Mesothelial cell of epicardium (in vitro differentiated cells): ENCODE results near the gene NAPB. TPM values are rescaled to one million over a fixed set of nuclear protein-coding genes. Genes with fewer than 3 reads are reported as not detected.
A peak's percentile ranks its signal among the peaks of the same experiment; 100 is the strongest.
"Not testable (repeated sequence)": the region's sequence is repeated elsewhere in the genome, so short reads cannot be mapped to it uniquely, and the experiment has no call there.

Experiments used
- DNase-seq, 2 experiments: peaks; one replicate each; pipeline ENCODE4 v3.0.0; 2021; ENCODE audit warnings: low spot score in 2 of 2; ENCODE audit not compliant: unreplicated experiment in 2 of 2
- H3K27ac Mint-ChIP-seq: 2 replicates; pipeline ENCODE4 v1.8.0; 2021; ENCODE audit warnings: mixed read lengths
- H3K27me3 Mint-ChIP-seq: 2 replicates; pipeline ENCODE4 v1.8.0; 2021; ENCODE audit warnings: low read depth, mixed read lengths
- H3K36me3 Mint-ChIP-seq: 2 replicates; pipeline ENCODE4 v1.8.0; 2021; ENCODE audit warnings: mixed read lengths
- H3K4me1 Mint-ChIP-seq: 2 replicates; pipeline ENCODE4 v1.8.0; 2021; ENCODE audit warnings: mixed read lengths
- H3K4me3 Mint-ChIP-seq: 2 replicates; pipeline ENCODE4 v1.8.0; 2021; ENCODE audit warnings: mild to moderate bottlenecking, moderate library complexity, mixed read lengths
- H3K9me3 Mint-ChIP-seq: 2 replicates; pipeline ENCODE4 v1.8.0; 2021; ENCODE audit warnings: mixed read lengths
- total RNA-seq: library from RNA; stranded (reverse); gene quantifications from 3 replicates; pipeline ENCODE4 v1.2.1, GENCODE V29; 2021
- TF ChIP-seq, protein P1 (sequence below): fragments of 200-600 bp; sonication (generic); IDR thresholded peaks from one replicate; pipeline ENCODE4 v1.5.0; 2021; ENCODE audit warnings: antibody characterized with exemption; ENCODE audit not compliant: unreplicated experiment

The NAPB gene
- total RNA-seq, 1 donor from 2014 or later, result 18.0 TPM

DNA sequence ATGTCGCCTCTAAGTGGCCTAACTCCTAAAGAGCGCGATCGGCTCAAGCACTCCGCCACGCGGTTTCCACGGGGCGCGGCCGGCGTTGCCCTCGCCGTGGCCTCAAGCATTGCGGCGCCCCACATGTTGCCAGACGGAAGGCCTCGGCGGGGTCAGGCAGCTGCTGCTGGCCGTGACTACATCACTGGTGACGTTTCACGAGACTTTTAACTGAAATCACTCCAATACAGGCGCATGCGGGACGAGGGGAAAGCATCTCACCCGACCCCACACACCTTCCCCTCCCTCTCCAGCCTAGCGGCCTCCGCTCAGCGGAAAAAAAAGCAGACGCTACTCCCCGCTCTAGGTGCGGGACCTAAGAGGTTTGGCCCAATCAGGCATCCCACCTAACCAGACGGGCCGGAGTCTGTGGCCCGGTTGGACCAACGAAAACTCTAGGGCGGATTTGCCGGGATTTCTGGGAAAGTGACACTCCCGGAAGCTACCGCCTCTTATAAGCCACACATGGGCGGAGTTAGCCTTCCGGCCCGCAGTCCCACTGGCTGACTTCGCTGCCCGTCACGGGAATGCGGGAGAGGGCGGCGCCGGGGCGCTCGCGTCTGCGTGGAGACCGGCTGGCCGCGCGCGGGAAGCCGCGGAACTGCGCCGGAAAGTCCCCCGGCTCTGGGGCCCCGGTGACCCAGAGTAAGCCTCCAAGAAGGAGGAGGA is 70.9 kb downstream of the NAPB start, which contains the start of gene NXT1:
TSS of gene NXT1 (plus strand) at position 596 of the 708 bp plus-strand sequence. CDS start 3,251 bp downstream, outside the sequence.
- DNase-seq, result peak; percentile 88 to 97
- Mint-ChIP-seq H3K36me3 (no peaks in the 10 kb centered on the region), H3K4me1 (peaks cover 35% of the 10 kb centered on the region), H3K9me3 (no peaks in the 10 kb centered on the region), H3K27me3 (no peaks in the 10 kb centered on the region), H3K27ac (peak within 1 kb of the TSS; percentile 100), H3K4me3 (peak within 1 kb of the TSS; percentile 96)
- TF ChIP-seq, protein P1, sequence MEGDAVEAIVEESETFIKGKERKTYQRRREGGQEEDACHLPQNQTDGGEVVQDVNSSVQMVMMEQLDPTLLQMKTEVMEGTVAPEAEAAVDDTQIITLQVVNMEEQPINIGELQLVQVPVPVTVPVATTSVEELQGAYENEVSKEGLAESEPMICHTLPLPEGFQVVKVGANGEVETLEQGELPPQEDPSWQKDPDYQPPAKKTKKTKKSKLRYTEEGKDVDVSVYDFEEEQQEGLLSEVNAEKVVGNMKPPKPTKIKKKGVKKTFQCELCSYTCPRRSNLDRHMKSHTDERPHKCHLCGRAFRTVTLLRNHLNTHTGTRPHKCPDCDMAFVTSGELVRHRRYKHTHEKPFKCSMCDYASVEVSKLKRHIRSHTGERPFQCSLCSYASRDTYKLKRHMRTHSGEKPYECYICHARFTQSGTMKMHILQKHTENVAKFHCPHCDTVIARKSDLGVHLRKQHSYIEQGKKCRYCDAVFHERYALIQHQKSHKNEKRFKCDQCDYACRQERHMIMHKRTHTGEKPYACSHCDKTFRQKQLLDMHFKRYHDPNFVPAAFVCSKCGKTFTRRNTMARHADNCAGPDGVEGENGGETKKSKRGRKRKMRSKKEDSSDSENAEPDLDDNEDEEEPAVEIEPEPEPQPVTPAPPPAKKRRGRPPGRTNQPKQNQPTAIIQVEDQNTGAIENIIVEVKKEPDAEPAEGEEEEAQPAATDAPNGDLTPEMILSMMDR, result no peak

- Mint-ChIP-seq H3K9me3 (no peaks in the 10 kb centered on the region), H3K27me3 (no peaks in the 10 kb centered on the region), H3K4me1 (peaks cover 35% of the 10 kb centered on the region), H3K27ac (peak overlapping the region; percentile 100), H3K4me3 (peak overlapping the region; percentile 96), H3K36me3 (no peaks in the 10 kb centered on the region)
- TF ChIP-seq, protein P1, result peak; percentile 29
- DNase-seq, result peak in 1 of 2 experiments; percentile 55
These were observed 71.7 kb downstream of the NAPB start for GRCh38 chr20:23349338-23350195.

DNA sequence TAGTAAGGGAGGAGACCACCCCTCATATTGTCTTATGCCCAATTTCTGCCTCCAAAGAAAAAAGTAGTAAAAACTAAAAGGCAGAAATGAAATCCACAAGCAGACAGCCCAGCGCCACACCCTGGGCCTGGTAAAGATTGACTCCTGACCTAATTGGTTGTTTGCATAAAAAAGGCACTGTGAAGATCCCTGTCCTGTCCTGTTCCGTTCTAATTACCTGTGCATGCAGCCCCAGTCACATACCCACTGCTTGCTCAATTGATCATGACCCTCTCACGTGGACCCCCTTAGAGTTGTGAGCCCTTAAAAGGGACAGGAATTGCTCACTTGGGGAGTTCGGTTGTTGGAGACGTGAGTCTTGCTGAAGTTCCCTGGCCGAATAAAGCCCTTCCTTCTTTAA is 72.8 kb downstream of the NAPB start:
- peak overlapping the region; percentile 26 for H3K4me3 Mint-ChIP-seq
- DNase-seq, H3K36me3 Mint-ChIP-seq, H3K27me3 Mint-ChIP-seq, H3K9me3 Mint-ChIP-seq: not testable (repeated sequence)
- H3K4me1 Mint-ChIP-seq, result peaks cover 35% of the 10 kb centered on the region
- H3K27ac Mint-ChIP-seq, result peak overlapping the region; percentile 100

DNA sequence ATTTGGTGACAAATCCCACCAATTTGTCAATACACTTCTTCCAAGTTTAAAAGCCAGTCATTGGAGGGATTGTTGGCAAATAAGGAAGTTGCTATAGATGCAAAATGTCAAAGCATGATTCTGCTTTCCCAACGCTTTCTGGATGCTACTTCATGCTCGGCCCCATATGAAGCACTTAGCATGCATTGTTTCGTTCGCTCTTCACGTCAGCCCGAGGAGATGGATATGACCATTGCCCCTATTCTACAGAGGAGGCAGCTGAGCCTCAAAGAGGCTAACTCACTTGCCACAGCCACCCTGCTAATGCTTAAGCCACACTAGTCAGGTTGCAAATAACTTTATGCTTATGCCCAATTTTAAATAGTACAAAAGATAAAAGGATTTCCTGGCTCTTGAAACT is 73.5 kb downstream of the NAPB start:
- TF ChIP-seq, protein P1, result no peak
- Mint-ChIP-seq H3K36me3 (no peaks in the 10 kb centered on the region), H3K4me1 (peaks cover 33% of the 10 kb centered on the region), H3K4me3 (no peak overlapping the region), H3K9me3 (no peaks in the 10 kb centered on the region), H3K27me3 (no peaks in the 10 kb centered on the region), H3K27ac (peak overlapping the region; percentile 100)
- no peak for DNase-seq

DNA sequence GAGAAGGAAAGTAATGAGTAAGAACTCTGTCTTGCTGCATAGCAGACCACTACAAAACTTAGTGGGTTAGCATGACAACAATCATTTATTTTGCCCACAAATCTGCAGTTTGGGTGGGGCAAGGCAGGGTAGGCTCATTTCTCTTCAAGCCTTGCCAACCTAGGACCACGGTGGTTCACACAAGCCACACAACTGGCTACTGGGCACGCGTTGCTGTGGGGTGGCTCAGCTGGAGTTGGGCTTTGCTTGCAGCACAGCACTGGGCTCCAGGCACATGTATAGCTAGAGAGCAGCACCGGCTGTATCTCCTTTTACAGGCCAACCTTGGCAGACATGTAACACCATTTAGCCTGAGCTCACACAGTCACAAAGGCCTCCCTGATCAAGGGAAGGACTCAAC is 75.3 kb downstream of the NAPB start:
- peaks cover 24% of the 10 kb centered on the region for H3K4me1 Mint-ChIP-seq
- no peak overlapping the region for H3K27ac Mint-ChIP-seq
- TF ChIP-seq, protein P1, result no peak
- peaks cover 4% of the 10 kb centered on the region for H3K27me3 Mint-ChIP-seq
- no peaks in the 10 kb centered on the region for H3K9me3 Mint-ChIP-seq
- DNase-seq, result no peak
- H3K4me3 Mint-ChIP-seq, result no peak overlapping the region
- H3K36me3 Mint-ChIP-seq, result no peaks in the 10 kb centered on the region

DNA sequence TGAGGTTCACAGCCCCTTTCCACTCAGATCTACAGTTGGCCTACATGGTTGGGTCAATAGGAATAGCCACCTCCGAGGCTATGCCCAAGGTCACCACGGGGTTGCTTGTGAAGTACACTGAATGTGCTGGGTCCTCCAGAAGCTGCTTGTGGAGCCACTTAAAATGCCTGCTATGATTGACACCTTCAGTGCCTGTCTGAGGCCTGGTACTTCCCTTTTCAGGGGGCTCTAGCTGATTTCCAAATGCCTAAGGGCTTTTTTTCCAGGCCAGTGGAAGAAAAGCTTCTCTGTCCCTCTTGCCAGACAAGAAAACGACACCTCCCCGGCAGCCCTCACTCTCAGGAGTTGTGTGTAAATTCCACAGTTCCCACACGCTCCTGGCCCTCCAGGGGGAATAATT is 77.0 kb downstream of the NAPB start:
- DNase-seq, result no peak
- H3K4me1 Mint-ChIP-seq, result peaks cover 19% of the 10 kb centered on the region
- TF ChIP-seq, protein P1, result no peak
- no peak overlapping the region for H3K4me3 Mint-ChIP-seq
- H3K27ac Mint-ChIP-seq, result no peak overlapping the region
- peaks cover 6% of the 10 kb centered on the region for H3K27me3 Mint-ChIP-seq
- no peaks in the 10 kb centered on the region for H3K36me3 Mint-ChIP-seq
- H3K9me3 Mint-ChIP-seq, result no peaks in the 10 kb centered on the region
